Measurements from ENCODE around the gene ABCB6. TPM values are rescaled to one million over a fixed set of nuclear protein-coding genes. Genes with fewer than 3 reads are reported as not detected.
A peak's percentile ranks its signal among the peaks of the same experiment; 100 is the strongest.
"Not testable (repeated sequence)": the region's sequence is repeated elsewhere in the genome, so short reads cannot be mapped to it uniquely, and the experiment has no call there.

The ABCB6 gene
- total RNA-seq (25.7 TPM), polyA plus RNA-seq (54.8 TPM)

- Histone ChIP-seq H3K36me3 (ENCODE audit: insufficient read depth) (peaks cover 6% of the 10 kb centered on the region), H3K27ac (ENCODE audit: low read depth) (peak within 1 kb of the TSS; percentile 71), H3K4me3 (ENCODE audit: low read depth, low read length) (peak within 1 kb of the TSS; percentile 44), H3K4me1 (ENCODE audit: insufficient read depth) (peaks cover 4% of the 10 kb centered on the region)
- peak; percentile 95 for DNase-seq (ENCODE audit: extremely low spot score)
- 5% methylated on average over 71 of the region's 71 CpGs for WGBS
These were observed at the start of gene ABCB6 for GRCh38 chr2:219218732-219219701. ABCB6 (minus strand) TSS chr2:219218958; CDS start chr2:219218673, 285 bp downstream.

DNA sequence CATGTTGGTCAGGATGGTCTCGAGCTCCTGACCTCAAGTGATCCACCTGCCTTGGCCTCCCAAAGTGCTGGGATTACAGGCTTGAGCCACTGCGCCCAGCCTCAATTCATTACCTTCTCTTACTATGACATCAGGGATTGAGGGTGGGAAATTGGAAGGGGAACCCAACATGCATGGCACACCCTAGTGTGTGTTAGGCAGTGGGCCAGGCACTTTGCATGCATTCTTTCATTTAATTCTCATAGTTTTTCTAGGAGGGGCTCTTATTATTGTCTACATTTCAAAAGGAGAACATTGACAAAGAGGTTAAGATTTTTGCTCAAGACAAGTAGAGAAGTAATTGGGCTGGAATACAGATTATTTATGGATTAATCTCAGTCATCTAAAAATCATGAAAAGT is 49.5 kb upstream of the ABCB6 start:
- H3K27ac ChIP-seq (ENCODE audit: low read depth) = no peak overlapping the region
- 85% methylated on average over 2 of the region's 2 CpGs for WGBS
- no peaks in the 10 kb centered on the region for H3K36me3 ChIP-seq (ENCODE audit: insufficient read depth)
- DNase-seq (ENCODE audit: extremely low spot score) = no peak
- H3K4me1 ChIP-seq (ENCODE audit: insufficient read depth) = no peaks in the 10 kb centered on the region
- no peak overlapping the region for H3K4me3 ChIP-seq (ENCODE audit: low read depth, low read length)

GRCh38 chr2:219266886-219267285 is 48.1 kb upstream of the ABCB6 start:
- WGBS = 89% methylated on average over 1 of the region's 1 CpG
- H3K4me3 ChIP-seq (ENCODE audit: low read depth, low read length) = no peak overlapping the region
- H3K27ac ChIP-seq (ENCODE audit: low read depth) = no peak overlapping the region
- DNase-seq (ENCODE audit: extremely low spot score) = no peak
- H3K4me1 ChIP-seq (ENCODE audit: insufficient read depth) = no peaks in the 10 kb centered on the region
- H3K36me3 ChIP-seq (ENCODE audit: insufficient read depth) = no peaks in the 10 kb centered on the region

DNA sequence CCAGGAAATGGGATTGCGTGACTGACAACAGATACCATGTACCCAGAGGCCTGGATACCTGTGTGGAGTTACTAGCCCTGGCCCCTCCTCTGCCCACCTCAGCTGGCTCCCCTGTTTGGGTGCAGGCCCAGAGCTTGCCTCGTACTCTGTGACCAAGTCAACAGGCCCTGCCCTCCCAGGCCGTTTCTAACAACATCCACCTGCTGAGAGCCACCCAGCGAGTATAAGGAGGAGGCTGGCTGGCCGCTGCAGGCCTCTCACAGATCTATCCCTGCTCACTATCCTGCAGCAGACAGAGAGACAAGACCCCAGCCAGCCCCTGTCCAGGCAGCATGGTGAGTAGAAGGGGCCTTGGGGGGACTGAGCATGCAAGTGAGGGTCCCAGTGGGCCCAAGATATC is 47.5 kb upstream of the ABCB6 start:
- H3K4me1 ChIP-seq (ENCODE audit: insufficient read depth) = no peaks in the 10 kb centered on the region
- DNase-seq (ENCODE audit: extremely low spot score) = no peak
- no peak overlapping the region for H3K4me3 ChIP-seq (ENCODE audit: low read depth, low read length)
- no peaks in the 10 kb centered on the region for H3K36me3 ChIP-seq (ENCODE audit: insufficient read depth)
- no peak overlapping the region for H3K27ac ChIP-seq (ENCODE audit: low read depth)
- WGBS = 60% methylated on average over 5 of the region's 5 CpGs

- no peaks in the 10 kb centered on the region for H3K4me1 ChIP-seq (ENCODE audit: insufficient read depth)
- H3K4me3 ChIP-seq (ENCODE audit: low read depth, low read length) = no peak overlapping the region
- no peaks in the 10 kb centered on the region for H3K36me3 ChIP-seq (ENCODE audit: insufficient read depth)
- no peak overlapping the region for H3K27ac ChIP-seq (ENCODE audit: low read depth)
- DNase-seq (ENCODE audit: extremely low spot score) = no peak
- 67% methylated on average over 5 of the region's 5 CpGs for WGBS
These were observed 42.5 kb upstream of the ABCB6 start for GRCh38 chr2:219261024-219261855.

- not testable (repeated sequence) for H3K4me3 ChIP-seq (ENCODE audit: low read depth, low read length); H3K27ac ChIP-seq (ENCODE audit: low read depth); H3K36me3 ChIP-seq (ENCODE audit: insufficient read depth); DNase-seq (ENCODE audit: extremely low spot score); H3K4me1 ChIP-seq (ENCODE audit: insufficient read depth)
- 82% methylated on average over 10 of the region's 10 CpGs for WGBS
These were observed 40.2 kb upstream of the ABCB6 start for GRCh38 chr2:219258942-219259341.

DNA sequence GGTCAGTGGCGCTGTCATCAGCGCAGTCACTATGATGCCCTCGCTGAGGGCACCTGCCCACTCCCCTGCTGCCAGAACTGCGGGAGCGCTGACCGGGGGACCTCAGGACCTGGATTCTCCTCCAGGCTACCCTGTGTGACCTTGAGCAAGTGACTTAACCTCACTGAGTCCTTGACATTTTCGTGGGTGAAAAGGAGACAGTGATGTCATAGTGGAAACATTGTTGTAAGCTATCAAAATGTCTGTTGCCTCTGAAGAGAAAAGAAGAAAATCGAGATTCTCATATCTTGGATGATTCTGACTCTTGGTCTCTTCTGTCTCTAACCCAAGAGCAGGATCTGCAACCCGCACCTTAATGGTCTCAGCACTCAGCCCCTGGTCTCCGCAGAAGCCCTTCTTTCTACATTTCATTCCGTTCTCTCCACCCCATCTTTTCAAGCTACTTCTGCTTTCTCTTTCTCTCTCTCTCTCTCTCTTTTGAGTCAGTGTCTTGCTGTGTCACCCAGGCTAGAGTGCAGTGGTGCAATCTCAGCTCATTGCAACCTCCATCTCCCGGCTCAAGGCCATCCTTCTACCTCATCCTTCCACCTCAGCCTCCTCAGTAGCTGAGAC is 35.9 kb upstream of the ABCB6 start:
- Histone ChIP-seq H3K4me1 (ENCODE audit: insufficient read depth) (no peaks in the 10 kb centered on the region), H3K4me3 (ENCODE audit: low read depth, low read length) (peak overlapping the region; percentile 59), H3K36me3 (ENCODE audit: insufficient read depth) (no peaks in the 10 kb centered on the region), H3K27ac (ENCODE audit: low read depth) (no peak overlapping the region)
- DNase-seq (ENCODE audit: extremely low spot score) = no peak
- WGBS = 23% methylated on average over 12 of the region's 12 CpGs

GRCh38 chr2:219253753-219254589 is 35.2 kb upstream of the ABCB6 start, which contains the start of gene TUBA4A:
TUBA4A (minus strand) TSS chr2:219253918; CDS start chr2:219253858, 60 bp downstream.
- Histone ChIP-seq H3K4me1 (ENCODE audit: insufficient read depth) (no peaks in the 10 kb centered on the region), H3K27ac (ENCODE audit: low read depth) (peak within 1 kb of the TSS; percentile 64), H3K36me3 (ENCODE audit: insufficient read depth) (no peaks in the 10 kb centered on the region), H3K4me3 (ENCODE audit: low read depth, low read length) (peak within 1 kb of the TSS; percentile 59)
- no peak for DNase-seq (ENCODE audit: extremely low spot score)
- WGBS = under 1% methylated on average over 76 of the region's 76 CpGs

GRCh38 chr2:219252900-219253752 is 34.4 kb upstream of the ABCB6 start, which contains the start of gene TUBA4B:
TUBA4B (plus strand) TSS chr2:219253243; CDS start chr2:219253408, 165 bp downstream.
- 4% methylated on average over 49 of the region's 49 CpGs for WGBS
- no peaks in the 10 kb centered on the region for H3K4me1 ChIP-seq (ENCODE audit: insufficient read depth)
- DNase-seq (ENCODE audit: extremely low spot score) = no peak
- H3K36me3 ChIP-seq (ENCODE audit: insufficient read depth) = no peaks in the 10 kb centered on the region
- peak within 1 kb of the TSS; percentile 59 for H3K4me3 ChIP-seq (ENCODE audit: low read depth, low read length)
- H3K27ac ChIP-seq (ENCODE audit: low read depth) = peak within 1 kb of the TSS; percentile 43

- no peaks in the 10 kb centered on the region for H3K36me3 ChIP-seq (ENCODE audit: insufficient read depth)
- no peaks in the 10 kb centered on the region for H3K4me1 ChIP-seq (ENCODE audit: insufficient read depth)
- H3K4me3 ChIP-seq (ENCODE audit: low read depth, low read length) = peak overlapping the region; percentile 59
- 16% methylated on average over 9 of the region's 9 CpGs for WGBS
- DNase-seq (ENCODE audit: extremely low spot score) = no peak
- peak overlapping the region; percentile 1 for H3K27ac ChIP-seq (ENCODE audit: low read depth)
These were observed 33.8 kb upstream of the ABCB6 start for GRCh38 chr2:219252570-219252899.

GRCh38 chr2:219252084-219252483 is 33.3 kb upstream of the ABCB6 start:
- WGBS = 69% methylated on average over 5 of the region's 5 CpGs
- peak overlapping the region; percentile 28 for H3K27ac ChIP-seq (ENCODE audit: low read depth)
- DNase-seq (ENCODE audit: extremely low spot score) = no peak
- H3K4me3 ChIP-seq (ENCODE audit: low read depth, low read length) = peak overlapping the region; percentile 59
- H3K4me1 ChIP-seq (ENCODE audit: insufficient read depth) = no peaks in the 10 kb centered on the region
- H3K36me3 ChIP-seq (ENCODE audit: insufficient read depth) = no peaks in the 10 kb centered on the region

GRCh38 chr2:219251656-219252055 is 32.9 kb upstream of the ABCB6 start:
- WGBS = 81% methylated on average over 6 of the region's 6 CpGs
- Histone ChIP-seq H3K27ac (ENCODE audit: low read depth) (no peak overlapping the region), H3K4me1 (ENCODE audit: insufficient read depth) (no peaks in the 10 kb centered on the region), H3K36me3 (ENCODE audit: insufficient read depth) (no peaks in the 10 kb centered on the region), H3K4me3 (ENCODE audit: low read depth, low read length) (no peak overlapping the region)
- no peak for DNase-seq (ENCODE audit: extremely low spot score)
